ENCODE data around the gene TCOF1.
A peak's percentile ranks its signal among the peaks of the same experiment; 100 is the strongest.

TCOF1 gene

GRCh38 chr5:150326707-150327106 lies 30.8 kb upstream of the TCOF1 start:
- no peak for DNase-seq

DNA sequence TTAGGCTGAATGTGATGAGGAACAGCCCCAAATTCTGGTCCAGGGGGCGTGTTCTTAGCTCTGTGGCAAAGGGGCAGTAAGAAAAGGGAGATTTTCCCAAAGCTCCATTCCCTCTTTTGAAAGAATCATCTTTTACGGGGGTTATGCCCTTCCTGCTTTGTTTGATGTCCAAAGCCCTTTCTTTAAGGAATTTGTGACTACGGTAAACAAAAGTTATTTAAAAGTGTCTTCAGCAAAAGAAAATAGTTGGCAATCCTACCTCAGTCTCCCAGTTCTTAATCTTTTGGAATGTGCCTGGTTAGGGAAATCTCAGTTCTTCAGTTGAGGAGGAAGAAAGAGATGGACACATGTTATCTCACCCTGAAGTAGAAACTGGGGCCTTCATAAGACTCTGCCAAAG lies 30.4 kb upstream of the TCOF1 start:
- no peak for DNase-seq

DNA sequence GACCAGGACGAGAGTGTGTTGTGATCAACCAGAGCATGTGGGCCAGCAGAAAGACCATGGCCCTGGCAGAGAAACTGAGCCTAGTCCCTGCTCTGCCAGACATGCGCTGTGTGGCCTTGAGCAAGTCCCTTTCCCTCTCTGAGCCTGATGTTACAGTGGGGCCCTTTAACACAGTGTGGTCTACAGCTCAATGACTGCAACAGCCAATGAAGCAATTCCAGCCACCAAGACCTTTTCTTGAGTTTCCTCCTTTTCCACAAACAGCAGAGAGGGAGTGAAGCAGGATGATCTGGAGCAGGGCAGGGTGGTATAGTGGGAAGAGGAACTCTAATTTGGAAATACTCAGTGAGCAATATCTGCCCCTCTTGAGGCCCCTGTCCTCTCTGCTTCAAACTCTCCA lies 29.0 kb upstream of the TCOF1 start:
- DNase-seq: no peak

- DNase-seq: no peak
These were observed 28.5 kb upstream of the TCOF1 start for GRCh38 chr5:150329038-150329437.

DNA sequence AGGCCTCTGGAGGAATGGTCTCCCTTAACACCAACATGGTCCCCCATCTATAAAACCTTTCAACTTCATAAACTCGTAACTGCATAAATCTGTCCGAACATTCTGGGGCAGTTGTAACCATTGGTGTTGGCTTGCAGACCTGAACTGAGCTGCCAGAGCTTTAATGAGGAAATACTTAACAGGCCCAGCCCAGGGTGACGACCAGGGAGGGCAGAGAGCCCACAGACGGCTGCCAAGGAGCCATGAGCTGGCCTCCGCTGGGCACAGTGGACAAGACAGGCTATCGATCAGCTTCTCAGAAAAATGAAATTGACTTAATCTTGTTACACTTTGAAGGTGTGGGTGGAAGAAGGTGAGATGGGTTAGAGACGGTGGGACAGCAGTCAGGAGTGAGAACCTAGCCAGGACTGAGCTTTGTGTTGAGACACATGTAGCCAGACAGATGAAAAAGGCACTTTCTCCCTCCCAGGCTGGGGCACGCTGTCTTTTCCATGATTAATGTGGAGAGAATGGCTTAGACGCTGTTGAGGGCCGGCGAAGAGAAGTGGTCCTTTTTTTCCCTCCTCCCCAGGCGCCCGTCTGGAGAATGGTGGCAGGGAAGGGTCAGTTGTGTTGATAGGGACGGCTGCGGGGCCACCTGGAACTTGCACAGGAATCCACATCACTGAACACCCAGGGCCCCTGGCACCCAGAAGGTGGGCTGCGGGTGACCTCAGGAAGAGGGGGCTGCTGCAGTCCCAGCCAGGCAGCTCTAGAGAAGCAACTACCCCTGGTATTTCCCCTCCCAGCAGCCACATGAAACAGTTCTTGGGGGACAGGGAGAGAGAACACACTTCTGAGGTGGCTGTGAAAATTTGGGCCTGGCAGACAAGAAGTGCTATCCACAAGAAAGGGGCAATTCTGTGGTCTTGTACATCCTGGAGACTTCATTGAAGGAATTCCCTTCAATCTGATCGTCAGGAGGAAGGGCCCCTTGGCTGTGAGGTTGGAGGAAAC lies 27.3 kb upstream of the TCOF1 start:
- no peak for DNase-seq

GRCh38 chr5:150333400-150333799 lies 24.1 kb upstream of the TCOF1 start:
- DNase-seq: no peak

DNA sequence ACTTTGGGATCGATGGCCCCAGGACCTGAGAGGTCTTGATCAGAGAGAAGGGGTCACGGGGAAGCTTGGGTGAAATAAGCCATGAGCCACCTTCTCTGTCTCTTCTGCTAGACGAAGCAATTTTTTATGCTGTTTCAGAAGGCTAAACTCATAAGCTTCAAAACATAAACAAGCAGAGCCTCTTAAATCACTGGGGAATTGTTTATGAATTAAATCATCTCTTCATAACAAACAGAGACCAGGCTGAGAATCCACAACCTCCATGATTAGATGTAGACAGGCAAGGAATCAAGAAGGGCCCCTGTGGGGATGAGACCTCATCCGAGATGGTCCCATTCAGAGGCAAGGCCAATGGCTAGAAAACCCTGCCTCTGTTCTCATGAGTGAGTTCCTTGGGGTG lies 21.7 kb upstream of the TCOF1 start:
- no peak for DNase-seq

- no peak for DNase-seq
These were observed 19.0 kb upstream of the TCOF1 start for GRCh38 chr5:150338546-150338945.

GRCh38 chr5:150339165-150339564 lies 18.3 kb upstream of the TCOF1 start:
- no peak for DNase-seq

GRCh38 chr5:150339841-150340240 lies 17.7 kb upstream of the TCOF1 start:
- no peak for DNase-seq

GRCh38 chr5:150340614-150341255 lies 16.8 kb upstream of the TCOF1 start:
- DNase-seq: no peak

DNA sequence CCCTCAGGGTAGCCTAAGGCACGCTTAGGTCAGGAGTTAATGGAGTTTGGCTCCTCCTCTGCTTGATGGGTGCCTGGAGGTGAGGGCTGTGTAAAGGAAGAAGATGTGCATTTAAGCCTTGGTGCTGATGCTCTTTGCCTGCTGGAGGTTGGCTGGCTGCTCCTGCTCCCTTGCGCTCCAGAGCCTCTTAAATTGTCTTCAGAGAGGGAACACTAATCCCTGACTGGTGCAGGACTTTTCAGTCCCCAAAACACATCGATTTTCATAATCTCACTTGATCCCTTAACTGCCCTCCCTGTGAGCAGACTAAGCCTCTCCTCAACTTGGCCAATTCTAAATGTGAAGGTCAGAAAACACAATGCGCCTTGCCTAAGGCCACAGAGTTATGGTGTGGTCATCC lies 16.2 kb upstream of the TCOF1 start:
- DNase-seq: no peak

DNA sequence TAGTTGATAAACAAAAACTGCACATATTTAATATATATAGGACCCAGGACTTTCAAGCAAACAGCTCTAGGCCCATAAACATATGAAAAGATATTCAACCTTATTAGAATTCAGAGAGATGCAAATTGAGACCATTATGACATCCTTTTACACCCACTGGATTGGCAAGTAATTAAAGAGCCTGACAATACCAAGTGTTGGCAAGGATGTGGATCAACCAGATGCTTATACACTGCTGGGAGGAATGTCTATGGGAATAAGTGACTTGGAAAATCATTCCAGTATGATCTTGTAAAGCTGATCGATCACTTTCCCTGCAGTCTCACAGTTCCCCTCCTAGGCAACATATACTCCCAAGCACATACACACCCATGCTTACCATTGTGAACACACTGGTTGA lies 15.5 kb upstream of the TCOF1 start:
- no peak for DNase-seq

DNA sequence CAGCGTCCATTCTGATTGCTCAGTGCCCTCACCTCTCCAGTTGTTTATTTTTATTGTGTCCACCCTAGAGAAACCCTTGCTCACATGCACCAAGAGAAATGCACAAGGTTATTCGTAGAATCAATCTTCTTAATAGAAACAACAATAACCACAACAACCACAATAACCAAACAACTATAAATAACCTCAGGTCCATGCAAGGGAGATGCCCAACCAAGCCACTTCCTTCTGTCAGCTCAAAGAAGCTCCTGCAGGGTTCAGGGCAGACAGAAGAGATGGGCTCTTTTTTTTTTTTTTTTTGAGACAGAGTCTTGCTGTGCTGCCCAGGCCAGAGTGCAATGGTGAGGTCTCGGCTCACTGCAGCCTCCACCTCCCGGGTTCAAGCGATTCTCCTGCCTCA lies 14.9 kb upstream of the TCOF1 start:
- DNase-seq: no peak

GRCh38 chr5:150343994-150344631 lies 13.4 kb upstream of the TCOF1 start:
- DNase-seq: no peak

GRCh38 chr5:150345716-150346115 lies 11.8 kb upstream of the TCOF1 start:
- no peak for DNase-seq

GRCh38 chr5:150346592-150346991 lies 10.9 kb upstream of the TCOF1 start:
- DNase-seq: no peak

DNA sequence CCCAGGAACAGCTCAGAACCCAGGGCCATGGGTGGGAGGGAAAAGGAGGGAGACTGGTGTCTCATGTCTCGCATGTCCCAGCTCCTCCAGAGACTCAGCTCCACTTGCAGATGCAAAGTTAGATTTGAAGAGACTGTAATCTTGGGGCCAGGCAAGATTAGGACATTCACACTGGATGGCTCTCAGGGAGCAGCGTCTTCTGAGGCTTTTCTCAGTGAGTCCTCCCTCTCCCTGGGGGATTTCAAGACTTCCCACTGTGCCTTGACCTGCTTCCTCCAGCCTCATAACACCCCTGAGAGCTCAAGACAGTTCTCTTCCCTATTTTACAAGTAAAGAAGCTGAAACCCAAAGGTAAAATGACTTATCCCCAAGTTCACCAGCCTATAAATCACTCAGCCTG lies 10.5 kb upstream of the TCOF1 start:
- DNase-seq: no peak

DNA sequence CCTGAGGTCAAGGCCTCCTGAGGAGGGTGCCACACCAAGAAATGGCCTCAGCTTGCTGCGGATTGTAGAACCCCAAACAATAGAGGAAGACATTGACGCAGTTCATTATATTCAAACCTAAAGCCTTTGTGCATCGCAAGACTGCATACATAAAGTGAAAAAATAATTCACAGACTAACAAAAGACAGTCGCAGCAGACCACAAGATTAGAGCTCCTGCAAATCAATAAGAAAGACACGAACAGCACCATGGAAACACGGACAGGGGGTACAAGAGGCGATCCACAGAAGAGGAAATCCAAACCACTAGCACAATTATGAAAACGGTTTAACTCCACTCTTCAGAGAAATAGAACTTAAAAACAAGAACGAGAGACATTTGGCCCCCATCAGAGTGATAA lies 10.0 kb upstream of the TCOF1 start:
- DNase-seq: no peak

- no peak for DNase-seq
These were observed 7.7 kb upstream of the TCOF1 start for GRCh38 chr5:150349681-150350275.

GRCh38 chr5:150350524-150351344 lies 6.8 kb upstream of the TCOF1 start:
- peak; percentile 75 for DNase-seq

- DNase-seq: no peak
These were observed 5.1 kb upstream of the TCOF1 start for GRCh38 chr5:150352244-150353031.
